GM12865 (cell line): ENCODE results near the gene SYT7.
A peak's percentile ranks its signal among the peaks of the same experiment; 100 is the strongest.

Experiments used
- DNase-seq: peaks from one replicate; pipeline ENCODE4 v3.0.0; 2010; ENCODE audit warnings: low read depth
- H3K4me3 ChIP-seq: 2 replicates; pipeline ENCODE4 v1.5.1; 2011; ENCODE audit warnings: mild to moderate bottlenecking, low read depth, low read length, control low read depth
- CTCF ChIP-seq: IDR thresholded peaks from 2 replicates; pipeline ENCODE4 v1.5.1; 2011; ENCODE audit warnings: low read length, control low read depth, low read depth, inconsistent platforms; ENCODE audit not compliant: insufficient read depth; ENCODE audit errors: missing control alignments

Gene SYT7

GRCh38 chr11:61512435-61512834 is 68.4 kb downstream of the SYT7 start:
- no peak for TF ChIP-seq CTCF
- no peak overlapping the region for H3K4me3 ChIP-seq
- DNase-seq: no peak

- DNase-seq: no peak
- no peak overlapping the region for H3K4me3 ChIP-seq
- no peak for TF ChIP-seq CTCF
Measured at GRCh38 chr11:61511383-61511782, 69.5 kb downstream of the SYT7 start.

- TF ChIP-seq CTCF: no peak
- H3K4me3 ChIP-seq: no peak overlapping the region
- DNase-seq: no peak
Measured at GRCh38 chr11:61510974-61511373, 69.9 kb downstream of the SYT7 start.

- no peak overlapping the region for H3K4me3 ChIP-seq
- TF ChIP-seq CTCF: no peak
- DNase-seq: no peak
Measured at GRCh38 chr11:61510166-61510919, 70.5 kb downstream of the SYT7 start.

- no peak overlapping the region for H3K4me3 ChIP-seq
- DNase-seq: peak; percentile 85
- TF ChIP-seq CTCF: peak; percentile 50
Measured at GRCh38 chr11:61509043-61510029, 71.5 kb downstream of the SYT7 start.

- peak; percentile 9 for DNase-seq
- no peak for TF ChIP-seq CTCF
- no peak within 1 kb of the TSS for H3K4me3 ChIP-seq
Measured at GRCh38 chr11:61507962-61508861, 72.7 kb downstream of the SYT7 start, which contains the start of gene LRRC10B. Gene LRRC10B, plus strand, starts transcription at chr11:61508749. Its CDS starts 250 bp downstream, at chr11:61508999.
